ENCODE measurements around the gene DSG4.

DSG4 gene

DNA sequence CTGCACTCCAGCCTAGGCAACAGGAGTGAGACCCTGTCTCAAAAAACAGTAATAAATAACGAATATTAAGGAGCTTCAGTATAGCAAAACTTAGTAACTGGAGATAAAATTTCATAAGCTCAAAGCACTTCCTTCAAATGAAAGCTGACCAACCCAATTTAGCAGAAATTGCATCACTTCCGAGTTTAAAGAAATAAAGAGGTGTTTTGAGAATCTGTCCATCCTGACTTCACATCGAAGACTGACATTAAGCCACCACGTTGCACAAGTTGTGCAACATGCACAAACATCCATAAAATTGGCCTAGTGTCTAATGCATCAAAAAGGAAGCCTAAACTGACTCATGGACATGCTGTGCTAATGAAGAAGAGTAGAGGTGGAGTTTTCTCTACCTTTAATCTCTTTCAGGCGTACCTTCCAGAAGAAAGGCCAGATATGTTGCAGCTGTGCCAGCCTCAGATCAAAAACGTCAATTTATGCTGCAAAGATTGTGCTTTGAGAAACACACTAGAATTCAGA, 63.3 kb downstream of the DSG4 start:
- TF ChIP-seq CTCF (IDR thresholded peaks at IDR 0.05; ENCODE audit: insufficient read depth, low read length, poor library complexity, severe bottlenecking) = no peak
- Histone ChIP-seq H3K4me3 (replicated peaks; ENCODE audit: low read depth, low read length) (no peak overlapping the region), H3K27me3 (replicated peaks; ENCODE audit: control insufficient read depth, insufficient read depth, low read length) (no peaks in the 10 kb centered on the region), H3K36me3 (ENCODE audit: control insufficient read depth, insufficient read depth, low read length) (no peaks in the 10 kb centered on the region)
- no peak for DNase-seq (ENCODE audit: extremely low read depth, insufficient read length)

- Histone ChIP-seq H3K27me3 (replicated peaks; ENCODE audit: control insufficient read depth, insufficient read depth, low read length) (no peaks in the 10 kb centered on the region), H3K4me3 (replicated peaks; ENCODE audit: low read depth, low read length) (no peak overlapping the region), H3K36me3 (ENCODE audit: control insufficient read depth, insufficient read depth, low read length) (no peaks in the 10 kb centered on the region)
- DNase-seq (ENCODE audit: extremely low read depth, insufficient read length) = no peak
- no peak for TF ChIP-seq CTCF (IDR thresholded peaks at IDR 0.05; ENCODE audit: insufficient read depth, low read length, poor library complexity, severe bottlenecking)
These were observed 64.2 kb downstream of the DSG4 start for GRCh38 chr18:31440787-31441186.

- Histone ChIP-seq H3K36me3 (ENCODE audit: control insufficient read depth, insufficient read depth, low read length) (no peaks in the 10 kb centered on the region), H3K4me3 (replicated peaks; ENCODE audit: low read depth, low read length) (no peak overlapping the region), H3K27me3 (replicated peaks; ENCODE audit: control insufficient read depth, insufficient read depth, low read length) (no peaks in the 10 kb centered on the region)
- no peak for DNase-seq (ENCODE audit: extremely low read depth, insufficient read length)
- TF ChIP-seq CTCF (IDR thresholded peaks at IDR 0.05; ENCODE audit: insufficient read depth, low read length, poor library complexity, severe bottlenecking) = no peak
These were observed 64.9 kb downstream of the DSG4 start for GRCh38 chr18:31441493-31441892.

- DNase-seq (ENCODE audit: extremely low read depth, insufficient read length) = no peak
- Histone ChIP-seq H3K27me3 (replicated peaks; ENCODE audit: control insufficient read depth, insufficient read depth, low read length) (no peaks in the 10 kb centered on the region), H3K36me3 (ENCODE audit: control insufficient read depth, insufficient read depth, low read length) (no peaks in the 10 kb centered on the region), H3K4me3 (replicated peaks; ENCODE audit: low read depth, low read length) (no peak overlapping the region)
- no peak for TF ChIP-seq CTCF (IDR thresholded peaks at IDR 0.05; ENCODE audit: insufficient read depth, low read length, poor library complexity, severe bottlenecking)
These were observed 67.6 kb downstream of the DSG4 start for GRCh38 chr18:31444142-31444541.

DNA sequence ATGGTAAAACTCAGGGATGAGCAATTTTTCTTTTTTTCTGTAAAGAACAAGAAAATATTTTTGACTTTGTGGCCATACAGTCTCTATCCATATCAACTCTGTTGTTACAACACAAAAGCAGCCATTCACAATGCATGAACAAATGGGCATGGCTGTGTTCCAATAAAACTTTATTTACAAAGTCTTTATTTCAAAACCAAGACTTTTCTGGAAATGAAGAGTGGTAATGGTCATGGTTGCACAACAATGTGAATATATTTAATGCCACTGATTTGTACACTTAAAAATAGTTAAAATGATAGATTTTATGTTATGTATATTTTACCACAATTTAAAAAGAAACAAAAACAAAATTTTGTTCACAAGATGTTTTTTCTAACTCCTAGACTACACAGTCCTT, 69.3 kb downstream of the DSG4 start:
- no peak for TF ChIP-seq CTCF (IDR thresholded peaks at IDR 0.05; ENCODE audit: insufficient read depth, low read length, poor library complexity, severe bottlenecking)
- Histone ChIP-seq H3K4me3 (replicated peaks; ENCODE audit: low read depth, low read length) (no peak overlapping the region), H3K27me3 (replicated peaks; ENCODE audit: control insufficient read depth, insufficient read depth, low read length) (no peaks in the 10 kb centered on the region), H3K36me3 (ENCODE audit: control insufficient read depth, insufficient read depth, low read length) (no peaks in the 10 kb centered on the region)
- DNase-seq (ENCODE audit: extremely low read depth, insufficient read length) = no peak

GRCh38 chr18:31446854-31447253, 70.3 kb downstream of the DSG4 start:
- no peak for TF ChIP-seq CTCF (IDR thresholded peaks at IDR 0.05; ENCODE audit: insufficient read depth, low read length, poor library complexity, severe bottlenecking)
- Histone ChIP-seq H3K27me3 (replicated peaks; ENCODE audit: control insufficient read depth, insufficient read depth, low read length) (no peaks in the 10 kb centered on the region), H3K4me3 (replicated peaks; ENCODE audit: low read depth, low read length) (no peak overlapping the region), H3K36me3 (ENCODE audit: control insufficient read depth, insufficient read depth, low read length) (no peaks in the 10 kb centered on the region)
- DNase-seq (ENCODE audit: extremely low read depth, insufficient read length) = no peak

All from GM06990 (cell line).